Astrocyte (in vitro differentiated cells and primary cell): ENCODE results near the gene LIMS2.

Experiments
- CTCF ChIP-seq: IDR thresholded peaks from 2 replicates; pipeline ENCODE4 v1.5.1; 2011; ENCODE audit warnings: low read depth, mild to moderate bottlenecking, inconsistent platforms, low read length, moderate library complexity; ENCODE audit not compliant: insufficient read depth
- EZH2 ChIP-seq: IDR thresholded peaks from 2 replicates; pipeline ENCODE4 v1.6.1; 2012; ENCODE audit warnings: mild to moderate bottlenecking, low read length, inconsistent platforms; ENCODE audit not compliant: insufficient read depth

GRCh38 chr2:127620866-127621265 is 54.5 kb downstream of the LIMS2 start:
- no peak for TF ChIP-seq CTCF
- no peak for TF ChIP-seq EZH2
